Activated B cell treated with CpG ODN at 0.5 μM for 24 hours (primary cell): Measurements from ENCODE around the gene TECPR1. TPM values are rescaled to one million over a fixed set of nuclear protein-coding genes. Genes with fewer than 3 reads are reported as not detected.
A peak's percentile ranks its signal among the peaks of the same experiment; 100 is the strongest.

Experiments used
- ATAC-seq: fragments of 200-7000 bp; cut with Tn5 transposase; one replicate; pipeline ENCODE4 v1.10.0; 2021; ENCODE audit warnings: low read depth, mild to moderate bottlenecking, moderate library complexity
- CTCF ChIA-PET: fragments of 350-600 bp; sonication (Branson Sonifier 250); formaldehyde crosslinking; loops from one replicate; lab custom pipeline; 2021; ENCODE audit warnings: antibody characterized with exemption; lab: Charles Lee
- POLR2A ChIA-PET: fragments of 350-600 bp; sonication (Branson Sonifier 250); formaldehyde crosslinking; loops from one replicate; lab custom pipeline; 2021; ENCODE audit warnings: antibody characterized with exemption; lab: Charles Lee
- DNase-seq: peaks from one replicate; pipeline ENCODE4 v3.0.0; 2022
- H3K27ac Mint-ChIP-seq: one replicate; pipeline ENCODE4 v1.8.0; 2020; ENCODE audit warnings: mixed read lengths
- H3K27me3 Mint-ChIP-seq: one replicate; pipeline ENCODE4 v1.8.0; 2021; ENCODE audit warnings: mixed read lengths
- H3K36me3 Mint-ChIP-seq: one replicate; pipeline ENCODE4 v1.8.0; 2021; ENCODE audit warnings: low read depth, mixed read lengths
- H3K4me1 Mint-ChIP-seq: one replicate; pipeline ENCODE4 v1.8.0; 2021; ENCODE audit warnings: mixed read lengths
- H3K4me3 Mint-ChIP-seq: one replicate; pipeline ENCODE4 v1.8.0; 2020; ENCODE audit warnings: mild to moderate bottlenecking, mixed read lengths
- H3K9me3 Mint-ChIP-seq: one replicate; pipeline ENCODE4 v1.8.0; 2020; ENCODE audit warnings: mixed read lengths
- intact Hi-C: fragments of 100-400 bp; cut with micrococcal nuclease; formaldehyde crosslinking; loops from one replicate; pipeline ENCODE4 v1.15.1; 2024
- total RNA-seq: library from RNA; stranded (reverse); gene quantifications from 2 replicates; pipeline ENCODE4 v1.2.3, GENCODE V29; 2022
- TF ChIP-seq, protein P1 (sequence below): fragments of 200-600 bp; IDR thresholded peaks from one replicate; pipeline ENCODE4 v1.8.0; 2022; ENCODE audit warnings: antibody characterized with exemption, mild to moderate bottlenecking

The TECPR1 gene
- total RNA-seq, 1 donor from 2014 or later: 34.5 TPM

DNA sequence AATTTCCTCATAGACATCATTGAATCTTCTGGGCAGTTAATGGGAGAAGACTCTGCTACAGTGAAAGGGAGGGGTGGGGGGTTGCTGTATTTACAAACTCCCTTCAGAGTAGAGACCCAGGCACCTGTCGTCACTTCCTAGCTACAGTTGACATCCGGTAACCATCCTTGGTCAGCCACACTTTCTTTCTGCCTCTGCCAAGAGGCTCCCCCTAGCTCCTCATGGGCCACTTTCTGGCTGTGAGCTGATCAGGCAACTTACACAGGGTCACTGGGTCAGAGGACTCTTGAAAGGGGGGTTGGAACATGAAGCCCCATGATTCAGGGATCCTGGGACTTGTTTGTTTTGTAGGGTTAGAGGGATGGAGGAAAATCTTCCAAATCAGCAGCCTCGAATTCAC lies 1.2 kb downstream of the TECPR1 start:
- no peaks in the 10 kb centered on the region for H3K27me3 Mint-ChIP-seq
- H3K4me3 Mint-ChIP-seq: peak overlapping the region; percentile 94
- intact Hi-C loops: loop anchor here (1.0 to 5.0 kb wide), 6 partner anchors 16 to 1928 kb away; partner anchors contain the start of genes BAIAP2L1 and SLC25A13
- TF ChIP-seq, protein P1, sequence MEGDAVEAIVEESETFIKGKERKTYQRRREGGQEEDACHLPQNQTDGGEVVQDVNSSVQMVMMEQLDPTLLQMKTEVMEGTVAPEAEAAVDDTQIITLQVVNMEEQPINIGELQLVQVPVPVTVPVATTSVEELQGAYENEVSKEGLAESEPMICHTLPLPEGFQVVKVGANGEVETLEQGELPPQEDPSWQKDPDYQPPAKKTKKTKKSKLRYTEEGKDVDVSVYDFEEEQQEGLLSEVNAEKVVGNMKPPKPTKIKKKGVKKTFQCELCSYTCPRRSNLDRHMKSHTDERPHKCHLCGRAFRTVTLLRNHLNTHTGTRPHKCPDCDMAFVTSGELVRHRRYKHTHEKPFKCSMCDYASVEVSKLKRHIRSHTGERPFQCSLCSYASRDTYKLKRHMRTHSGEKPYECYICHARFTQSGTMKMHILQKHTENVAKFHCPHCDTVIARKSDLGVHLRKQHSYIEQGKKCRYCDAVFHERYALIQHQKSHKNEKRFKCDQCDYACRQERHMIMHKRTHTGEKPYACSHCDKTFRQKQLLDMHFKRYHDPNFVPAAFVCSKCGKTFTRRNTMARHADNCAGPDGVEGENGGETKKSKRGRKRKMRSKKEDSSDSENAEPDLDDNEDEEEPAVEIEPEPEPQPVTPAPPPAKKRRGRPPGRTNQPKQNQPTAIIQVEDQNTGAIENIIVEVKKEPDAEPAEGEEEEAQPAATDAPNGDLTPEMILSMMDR: no peak
- peaks cover 39% of the 10 kb centered on the region for H3K4me1 Mint-ChIP-seq
- H3K36me3 Mint-ChIP-seq: peaks cover 20% of the 10 kb centered on the region
- CTCF ChIA-PET: interaction anchor here (0.8 kb wide), 1 partner anchor 144 kb away, joined by 3 read pairs; the partner anchor contains the start of gene LMTK2
- H3K9me3 Mint-ChIP-seq: no peaks in the 10 kb centered on the region
- ATAC-seq: no peak
- POLR2A ChIA-PET: interaction anchor here (1.6 kb wide), 1 partner anchor 48 kb away, joined by 7 read pairs; no protein-coding TSS in a partner anchor
- H3K27ac Mint-ChIP-seq: peak overlapping the region; percentile 80
- DNase-seq: no peak

DNA sequence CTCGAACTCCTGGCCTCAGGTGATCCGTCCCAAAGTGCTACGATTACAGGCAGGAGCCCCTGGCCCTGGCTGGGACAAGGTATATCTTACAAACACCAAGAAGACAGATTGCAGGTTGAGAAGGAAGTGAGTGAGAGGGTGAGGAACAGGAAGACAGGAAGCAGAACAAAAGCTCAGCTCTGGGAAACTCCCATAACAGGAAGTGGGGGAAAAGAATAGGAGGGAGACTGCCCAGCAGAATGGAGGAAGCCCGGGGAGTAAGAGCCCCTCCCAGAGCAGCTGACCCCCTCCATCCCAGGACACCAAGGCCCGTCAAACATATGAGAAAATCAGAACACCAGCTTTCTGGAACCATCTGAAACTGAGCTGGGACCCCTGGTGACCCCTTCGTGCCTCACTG lies 2.9 kb downstream of the TECPR1 start:
- Mint-ChIP-seq H3K27ac (peak overlapping the region; percentile 22), H3K9me3 (no peaks in the 10 kb centered on the region), H3K4me3 (no peak overlapping the region), H3K27me3 (no peaks in the 10 kb centered on the region), H3K36me3 (peaks cover 18% of the 10 kb centered on the region), H3K4me1 (peaks cover 39% of the 10 kb centered on the region)
- ChIA-PET CTCF (no interaction called here), POLR2A (interaction anchor here (0.6 kb wide), 1 partner anchor 24 kb away, joined by 10 read pairs; no protein-coding TSS in a partner anchor)
- intact Hi-C loops: no loop called here
- ATAC-seq (no peak), DNase-seq (no peak)
- TF ChIP-seq, protein P1: no peak

DNA sequence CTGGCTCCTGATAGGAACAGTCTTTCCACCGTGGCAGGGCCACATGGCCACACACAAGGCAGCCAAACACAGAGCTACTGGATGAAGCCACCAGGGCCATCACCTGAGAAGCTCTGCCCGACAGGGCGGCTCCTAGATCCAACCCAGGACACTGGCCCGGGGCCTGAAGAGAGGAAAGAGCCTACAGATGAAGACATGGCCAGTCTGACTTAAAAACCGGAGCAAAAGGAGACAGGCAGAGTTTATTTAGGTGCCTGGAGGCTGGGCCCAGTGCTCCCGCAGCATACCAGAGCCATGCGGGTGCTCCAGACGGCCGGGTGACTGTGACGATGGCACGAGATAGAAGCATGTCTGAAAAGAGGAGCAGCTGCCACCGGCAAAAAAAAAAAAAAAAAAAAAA lies 3.9 kb downstream of the TECPR1 start:
- TF ChIP-seq, protein P1: no peak
- Mint-ChIP-seq H3K4me1 (peaks cover 37% of the 10 kb centered on the region), H3K36me3 (peaks cover 22% of the 10 kb centered on the region), H3K9me3 (no peaks in the 10 kb centered on the region), H3K27me3 (no peaks in the 10 kb centered on the region), H3K27ac (no peak overlapping the region), H3K4me3 (no peak overlapping the region)
- CTCF ChIA-PET: no interaction called here
- ATAC-seq: no peak
- POLR2A ChIA-PET: no interaction called here
- intact Hi-C loops: no loop called here
- DNase-seq: no peak

DNA sequence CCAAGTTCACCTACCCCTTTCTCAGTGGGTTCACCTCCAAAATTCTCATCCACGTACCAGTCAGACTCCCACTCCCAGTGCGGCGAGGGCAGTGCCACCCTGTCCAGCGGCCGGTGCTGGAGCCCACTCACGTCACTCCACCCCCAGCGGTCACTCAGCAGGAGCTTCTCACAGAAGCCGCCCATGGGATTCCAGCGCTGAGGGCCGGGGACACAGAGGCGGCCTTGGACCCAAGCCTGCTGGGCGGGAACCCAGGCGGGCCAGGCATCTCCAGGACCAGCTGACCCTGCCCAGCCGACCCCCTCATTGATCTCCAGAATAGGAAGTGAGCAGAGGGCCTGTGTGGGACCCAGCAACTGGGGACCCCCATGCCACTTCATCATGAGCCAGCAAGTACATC lies 7.2 kb downstream of the TECPR1 start:
- intact Hi-C loops: no loop called here
- TF ChIP-seq, protein P1: no peak
- Mint-ChIP-seq H3K27me3 (no peaks in the 10 kb centered on the region), H3K27ac (no peak overlapping the region), H3K4me1 (peaks cover 10% of the 10 kb centered on the region), H3K9me3 (no peaks in the 10 kb centered on the region), H3K4me3 (no peak overlapping the region), H3K36me3 (peaks cover 32% of the 10 kb centered on the region)
- DNase-seq: no peak
- ATAC-seq: no peak
- ChIA-PET CTCF (no interaction called here), POLR2A (no interaction called here)

DNA sequence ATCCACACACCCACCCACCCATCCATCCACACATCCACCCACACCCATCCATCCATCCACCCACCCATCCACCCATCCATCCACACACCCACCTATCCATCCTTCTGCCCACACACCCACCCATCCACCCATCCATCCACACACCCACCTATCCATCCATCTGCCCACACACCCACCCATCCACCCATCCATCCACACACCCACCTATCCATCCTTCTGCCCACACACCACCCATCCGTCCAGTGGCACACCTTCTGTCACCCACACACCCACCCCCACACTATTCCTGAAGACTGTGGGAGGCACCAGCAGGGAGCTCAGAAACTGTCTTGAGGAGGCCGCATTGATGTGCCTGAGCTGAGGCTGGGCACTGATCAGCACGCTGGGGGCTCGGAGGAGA lies 9.1 kb downstream of the TECPR1 start:
- TF ChIP-seq, protein P1: no peak
- POLR2A ChIA-PET: no interaction called here
- peaks cover 43% of the 10 kb centered on the region for H3K36me3 Mint-ChIP-seq
- H3K9me3 Mint-ChIP-seq: no peaks in the 10 kb centered on the region
- intact Hi-C loops: no loop called here
- ATAC-seq (no peak), DNase-seq (no peak)
- CTCF ChIA-PET: interaction anchor here (1.4 kb wide), 1 partner anchor 221 kb away, joined by 3 read pairs; no protein-coding TSS in a partner anchor
- no peaks in the 10 kb centered on the region for H3K27me3 Mint-ChIP-seq
- no peaks in the 10 kb centered on the region for H3K4me1 Mint-ChIP-seq
- no peak overlapping the region for H3K4me3 Mint-ChIP-seq
- H3K27ac Mint-ChIP-seq: no peak overlapping the region
